ENCODE measurements around the gene ADI1.
"Not testable (repeated sequence)": the region's sequence is repeated elsewhere in the genome, so short reads cannot be mapped to it uniquely, and the experiment has no call there.

The ADI1 gene

DNA sequence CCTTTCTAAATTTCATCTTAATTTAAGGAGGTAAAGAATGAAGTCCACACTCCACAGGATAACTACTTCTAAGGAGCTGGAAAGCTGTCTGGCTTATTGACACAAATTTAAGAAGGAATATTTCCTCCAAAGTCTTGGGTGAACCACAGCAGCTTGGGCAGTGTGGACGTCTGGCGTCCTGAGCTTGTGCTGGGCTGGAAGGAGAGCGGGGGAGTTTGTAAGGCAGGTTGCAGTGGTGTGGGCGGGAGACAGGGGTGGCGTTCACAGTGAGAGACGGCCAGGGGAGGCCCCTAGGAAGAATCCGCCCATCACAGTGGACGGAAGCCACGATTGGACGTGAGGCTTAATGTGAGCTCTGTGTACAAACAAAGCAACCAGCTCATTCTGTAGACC, 25.7 kb downstream of the ADI1 start:
- DNase-seq (ENCODE audit: low read depth) = no peak

DNA sequence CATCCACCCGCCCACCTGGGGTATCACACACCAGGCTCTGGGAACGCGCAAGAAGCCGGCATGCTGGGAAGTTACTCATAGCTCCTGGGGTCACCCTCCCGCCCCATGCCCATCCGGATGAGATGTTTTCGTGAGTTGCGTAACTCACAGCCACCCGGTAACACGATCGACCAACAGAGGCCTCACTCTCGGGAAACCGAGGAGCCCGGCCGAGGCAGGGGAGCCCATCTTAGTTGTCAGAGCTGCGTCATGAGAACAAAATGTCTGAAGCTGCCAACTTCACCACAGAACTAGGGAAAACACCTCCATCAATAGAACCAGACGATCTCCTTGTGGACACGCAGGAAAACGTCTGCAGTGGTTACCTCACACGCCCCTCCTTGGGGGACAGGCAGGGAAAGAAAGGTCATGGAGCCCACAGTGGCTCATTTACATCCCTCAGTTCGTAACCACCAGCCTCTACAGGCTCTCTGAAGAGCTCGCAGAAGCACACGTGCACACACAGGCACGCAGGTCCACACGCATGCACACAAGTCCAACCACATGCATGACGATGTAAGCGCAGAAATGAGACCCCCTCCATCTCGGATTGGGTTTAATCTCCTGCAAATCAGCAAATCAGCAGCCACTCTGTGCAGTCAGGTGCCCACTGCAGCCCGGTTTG, 26.2 kb downstream of the ADI1 start:
- no peak for DNase-seq (ENCODE audit: low read depth)

DNA sequence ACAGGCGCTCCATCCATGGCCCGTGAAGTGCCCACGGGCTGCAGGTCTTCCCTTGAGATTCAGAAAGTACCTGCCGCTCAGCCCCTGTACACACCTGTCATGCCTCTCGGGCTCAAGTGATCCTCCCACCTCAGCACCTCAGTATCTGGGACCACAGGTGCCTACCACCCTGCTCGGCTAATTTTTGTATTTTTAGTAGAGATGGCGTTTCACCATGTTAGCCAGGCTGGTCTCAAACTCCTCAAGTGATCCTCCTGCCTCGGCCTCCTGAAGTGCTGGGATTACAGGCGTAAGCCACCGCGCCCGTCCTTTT, 26.9 kb downstream of the ADI1 start:
- DNase-seq (ENCODE audit: low read depth) = not testable (repeated sequence)

DNA sequence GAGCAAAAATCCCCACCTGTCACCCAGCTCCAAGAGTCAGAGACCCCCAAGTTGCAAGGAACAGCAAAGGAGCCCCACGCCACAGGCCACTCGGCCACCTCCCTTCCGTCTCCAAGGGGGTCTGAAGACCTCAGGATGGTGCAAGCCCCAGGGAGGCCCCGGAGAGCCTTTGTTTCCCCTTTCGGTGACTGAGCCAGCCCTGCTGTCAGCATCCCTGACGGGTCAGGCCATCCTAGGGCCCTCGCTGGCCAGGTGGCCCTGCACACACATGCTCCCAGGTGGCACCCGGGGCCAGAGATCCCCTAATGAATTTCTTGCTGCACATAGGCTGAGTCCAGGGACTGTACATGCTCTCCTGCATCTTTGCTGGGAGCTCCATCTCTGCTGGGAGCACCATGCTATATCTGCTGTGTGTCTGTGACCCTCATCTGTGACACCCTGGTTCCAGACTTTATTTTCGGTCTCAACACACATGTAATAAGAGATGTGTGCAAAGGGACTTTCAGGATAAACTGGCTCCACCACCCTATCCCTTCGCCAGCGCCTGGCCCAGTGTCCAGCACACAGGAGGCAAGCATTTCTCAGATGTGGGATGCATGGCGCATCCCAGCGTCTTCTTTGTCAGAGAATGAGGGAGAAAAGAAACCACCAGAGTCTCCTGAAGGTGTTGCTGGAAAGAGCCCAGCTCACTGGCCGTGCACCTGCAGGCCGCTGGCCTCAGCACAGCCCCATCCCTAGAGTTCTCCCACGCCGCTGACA, 27.4 kb downstream of the ADI1 start:
- DNase-seq (ENCODE audit: low read depth) = no peak

DNA sequence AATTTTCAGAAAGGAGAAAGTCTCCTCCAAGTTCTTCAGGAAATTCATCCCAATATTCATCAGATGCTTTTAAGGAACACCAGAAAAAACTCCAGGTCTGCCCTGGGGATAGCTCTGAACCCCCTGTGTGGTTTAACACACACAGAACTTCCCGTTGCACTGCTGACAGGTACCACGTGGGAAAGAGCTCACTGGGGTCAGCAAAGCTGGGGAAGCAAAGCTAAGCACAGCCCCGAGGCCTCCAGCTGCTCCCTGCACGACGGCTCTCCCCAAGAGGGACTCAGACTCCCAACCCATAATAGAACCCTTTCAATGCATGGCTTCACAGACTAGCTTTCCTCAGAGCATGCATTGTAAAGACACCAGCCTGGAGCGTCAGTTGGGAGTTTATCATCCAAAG, 28.0 kb downstream of the ADI1 start:
- DNase-seq (ENCODE audit: low read depth) = no peak

DNA sequence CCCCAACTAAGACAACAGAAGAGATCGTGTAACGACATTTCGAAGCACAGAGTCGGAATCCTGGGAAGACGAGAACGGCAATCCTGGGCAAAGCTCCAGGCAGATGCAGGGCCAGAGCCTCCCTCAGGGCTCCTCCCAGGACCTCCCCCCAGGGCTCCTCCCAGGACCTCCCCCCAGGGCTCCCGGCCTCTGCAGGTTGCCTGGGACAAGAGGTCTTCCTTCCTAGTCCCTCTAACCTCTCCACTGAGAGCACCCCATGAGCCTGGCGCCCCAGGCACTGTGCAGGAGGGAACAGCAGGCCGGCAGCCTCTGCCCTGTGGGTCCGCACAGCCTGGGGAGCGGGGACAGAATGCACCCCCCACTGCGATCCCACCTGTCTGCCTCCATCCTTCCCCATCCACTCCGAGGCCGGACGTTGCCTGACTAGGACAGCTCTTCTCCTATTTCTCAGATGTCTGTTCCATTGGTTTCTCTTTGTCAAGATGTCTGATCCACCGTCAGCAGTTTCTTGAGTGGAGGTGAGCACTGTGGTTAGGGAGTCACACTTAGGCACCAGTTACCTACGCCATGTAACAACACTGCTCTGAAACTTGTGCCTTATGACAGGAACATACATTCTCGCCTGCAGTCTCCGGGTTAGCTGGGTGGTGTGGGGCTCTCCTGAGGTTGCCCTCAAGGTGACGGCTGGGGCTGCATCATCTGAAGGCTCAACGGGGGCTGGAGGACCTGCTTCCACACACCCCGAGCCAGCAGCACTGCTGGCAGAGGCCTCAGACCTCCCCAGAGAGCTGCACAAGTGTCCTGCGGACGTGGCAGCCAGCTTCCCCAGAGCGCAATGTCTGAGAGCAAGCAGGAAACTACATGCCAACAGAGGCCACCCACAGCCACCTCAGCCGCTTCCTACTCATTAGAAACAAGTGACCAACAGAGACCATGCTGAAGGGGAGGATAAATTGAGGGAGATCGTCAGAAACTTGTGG, 28.9 kb downstream of the ADI1 start:
- DNase-seq (ENCODE audit: low read depth) = no peak

DNA sequence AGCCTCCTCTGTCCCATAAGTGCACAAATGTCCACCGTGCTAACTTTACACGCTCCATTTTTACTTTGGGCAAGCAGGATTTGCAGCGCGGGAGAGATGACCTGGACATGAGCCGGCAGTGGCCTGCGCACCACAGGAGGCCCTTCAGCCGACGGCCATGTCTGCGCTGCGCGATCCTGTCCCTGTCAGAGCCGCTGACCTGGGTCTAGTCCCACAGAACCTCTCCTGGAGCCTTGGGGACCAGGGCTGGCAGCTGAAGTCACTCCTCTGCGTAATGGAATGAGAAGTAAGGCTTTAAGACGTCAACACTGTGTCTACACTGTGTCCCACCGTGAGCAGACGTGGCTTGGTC, 29.6 kb downstream of the ADI1 start:
- no peak for DNase-seq (ENCODE audit: low read depth)

DNA sequence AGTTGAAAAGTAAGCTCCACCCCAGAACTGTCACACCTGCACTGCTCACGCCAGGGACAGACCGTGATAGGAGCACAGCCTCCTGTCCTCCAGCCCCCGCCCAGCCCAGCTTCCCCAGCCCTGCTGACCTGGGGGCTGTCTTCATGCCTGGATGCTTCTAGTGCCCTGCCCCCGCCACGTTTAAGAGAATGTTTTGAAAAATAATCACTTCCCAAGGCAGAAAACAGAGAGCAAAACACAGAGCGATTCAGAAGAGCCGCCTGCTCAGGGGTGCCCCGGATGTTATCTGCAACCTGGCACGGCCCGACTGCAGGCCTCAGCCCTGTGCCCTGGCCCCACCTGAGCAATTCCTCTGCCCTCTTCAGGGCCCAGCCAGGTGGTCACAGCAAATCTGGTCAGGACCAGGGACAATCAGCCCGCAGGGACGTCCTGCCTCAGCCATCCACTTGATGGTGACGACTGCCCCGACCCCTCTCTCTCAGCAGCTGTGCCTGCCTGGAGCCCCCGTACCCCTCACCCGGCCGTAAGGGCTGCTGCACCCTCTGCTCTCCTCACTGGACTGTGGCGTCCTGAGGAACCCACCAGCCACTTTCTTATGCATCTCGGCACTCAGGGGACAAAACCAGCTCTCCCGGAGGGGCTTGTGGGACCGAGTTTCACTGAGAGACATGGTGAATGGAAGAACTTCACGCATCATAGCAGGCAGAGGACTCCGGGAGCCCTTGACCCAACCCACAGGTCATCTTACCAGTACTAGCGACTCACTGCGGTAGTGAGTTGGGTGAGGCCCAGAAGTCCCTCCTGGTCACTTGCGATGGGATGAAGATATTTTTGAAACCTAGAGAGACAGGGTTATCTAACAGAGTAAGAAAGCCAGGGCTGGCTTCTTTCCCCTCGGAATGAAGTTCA, 30.2 kb downstream of the ADI1 start:
- DNase-seq (ENCODE audit: low read depth) = no peak

DNA sequence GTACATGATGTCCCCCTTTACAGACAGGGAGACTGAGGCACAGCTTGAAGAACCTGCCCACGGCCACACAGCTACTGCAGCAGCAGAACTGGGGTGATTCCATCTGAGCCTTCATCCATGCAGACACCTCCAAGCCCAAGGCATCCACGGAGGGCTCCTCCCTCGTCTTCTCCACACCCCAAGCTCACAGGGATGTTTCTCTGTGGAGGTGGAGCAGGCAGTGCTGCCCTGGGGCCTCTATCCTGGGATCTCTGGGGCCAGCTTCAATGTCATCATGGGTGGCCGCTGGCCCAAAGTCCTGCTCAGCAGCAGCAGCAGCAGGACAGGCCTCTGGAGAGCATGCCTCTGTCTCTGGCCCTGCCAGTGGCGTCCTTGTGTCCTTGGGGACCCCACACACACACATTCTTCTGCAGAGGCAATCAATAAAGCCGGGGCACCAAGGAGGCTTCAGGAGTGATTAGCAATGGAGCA, 31.2 kb downstream of the ADI1 start:
- no peak for DNase-seq (ENCODE audit: low read depth)

DNA sequence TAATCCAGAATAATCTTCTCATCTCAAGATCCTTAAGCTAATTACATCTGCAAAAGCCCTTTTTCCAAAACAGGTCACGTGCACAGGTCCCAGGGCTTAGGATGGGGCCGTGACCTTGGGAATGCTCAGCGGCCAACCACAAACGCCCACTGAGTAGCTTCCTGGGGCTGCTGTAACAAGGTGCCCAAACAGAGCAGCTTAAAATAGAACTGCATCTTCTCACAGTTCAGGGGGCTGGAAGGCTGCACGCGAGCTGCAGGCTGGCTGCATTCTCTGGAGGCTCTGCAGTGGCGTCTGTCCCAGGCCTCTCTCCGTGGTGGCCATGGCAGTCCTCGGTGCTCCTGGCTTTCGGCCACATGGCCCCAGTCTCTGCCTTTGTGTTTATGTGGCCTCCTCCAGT, 31.9 kb downstream of the ADI1 start:
- no peak for DNase-seq (ENCODE audit: low read depth)

DNA sequence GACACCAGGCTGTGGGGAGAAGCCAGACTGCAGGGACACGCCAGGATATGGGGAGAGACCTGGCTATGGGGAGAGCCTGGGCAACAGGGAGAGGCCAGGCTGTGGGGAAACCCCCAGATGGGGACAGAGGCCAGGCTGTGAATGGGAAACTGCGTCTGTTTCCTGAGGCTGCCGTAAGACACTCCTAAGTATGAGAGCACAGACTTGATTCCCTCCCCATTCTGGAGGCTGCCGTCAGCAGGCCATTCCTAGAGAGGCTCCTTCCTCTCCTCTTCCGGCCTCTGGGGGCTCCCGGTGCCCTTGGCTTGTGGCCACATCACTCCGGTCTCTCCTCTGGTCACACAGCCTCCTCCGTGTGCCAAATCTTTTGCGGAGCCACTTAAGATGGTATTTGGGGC, 32.3 kb downstream of the ADI1 start:
- no peak for DNase-seq (ENCODE audit: low read depth)

DNA sequence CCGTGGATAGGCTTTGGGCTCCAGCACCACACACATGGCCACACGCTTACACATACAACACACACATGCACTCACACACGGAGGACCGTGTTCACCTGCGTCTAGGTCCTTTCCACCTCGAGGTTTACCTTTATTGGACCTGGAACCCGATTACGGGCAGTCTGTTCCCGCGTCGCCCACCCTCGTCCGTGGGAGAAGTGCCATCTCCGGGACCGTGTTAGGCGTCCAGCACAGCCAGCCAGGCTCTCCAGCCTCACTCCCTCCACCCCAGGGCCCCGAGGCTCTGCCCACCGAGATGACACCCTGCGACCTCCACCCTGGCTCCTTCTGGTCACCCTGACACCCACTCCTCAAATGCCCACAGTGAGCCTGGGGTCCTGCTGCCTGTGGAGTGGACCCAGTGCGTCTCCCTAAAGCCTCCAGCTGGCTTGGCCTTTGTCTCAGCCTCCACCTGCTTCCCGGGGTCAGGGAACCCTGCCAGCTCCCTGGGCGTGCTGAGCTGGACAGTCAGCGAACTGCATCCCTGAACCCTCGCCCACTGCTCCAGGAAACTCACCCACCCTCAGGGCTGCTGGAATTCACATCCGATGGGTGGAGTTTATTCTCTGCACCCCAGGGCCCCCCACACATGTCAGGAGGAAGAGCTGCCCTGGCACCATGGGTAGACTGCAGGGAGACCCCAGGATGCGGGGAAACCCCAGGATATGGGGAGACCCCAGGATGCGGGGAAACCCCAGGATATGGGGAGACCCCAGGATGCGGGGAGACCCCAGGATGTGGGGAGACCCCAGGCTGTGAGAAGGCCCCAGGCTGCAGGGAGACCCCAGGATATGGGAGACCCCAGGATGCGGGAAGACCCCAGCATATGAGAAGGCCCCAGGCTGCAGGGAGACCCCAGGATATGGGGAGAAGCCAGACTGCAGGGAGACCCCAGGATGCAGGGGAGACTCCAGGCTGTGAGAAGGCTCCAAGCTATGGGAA, 33.0 kb downstream of the ADI1 start:
- no peak for DNase-seq (ENCODE audit: low read depth)

DNA sequence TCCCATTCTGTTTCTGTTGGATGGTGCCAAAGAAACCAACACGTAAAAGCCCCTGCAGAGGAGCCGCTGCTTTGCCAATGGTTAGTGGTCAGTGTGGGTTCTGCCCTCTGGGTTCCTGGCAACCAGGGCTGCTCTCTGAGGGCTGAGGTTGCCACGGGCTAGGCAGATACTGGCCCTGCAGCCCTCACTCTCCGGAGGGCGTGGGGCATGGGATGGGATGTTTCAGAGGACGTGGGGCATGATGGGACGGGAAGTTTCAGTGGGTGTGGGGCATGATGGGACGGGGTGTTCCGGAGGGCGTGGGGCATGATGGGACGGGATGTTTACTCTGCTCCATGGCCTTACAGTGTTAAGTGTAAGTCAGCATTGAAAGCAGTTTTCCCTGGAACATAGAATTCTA, 34.2 kb downstream of the ADI1 start:
- no peak for DNase-seq (ENCODE audit: low read depth)

DNA sequence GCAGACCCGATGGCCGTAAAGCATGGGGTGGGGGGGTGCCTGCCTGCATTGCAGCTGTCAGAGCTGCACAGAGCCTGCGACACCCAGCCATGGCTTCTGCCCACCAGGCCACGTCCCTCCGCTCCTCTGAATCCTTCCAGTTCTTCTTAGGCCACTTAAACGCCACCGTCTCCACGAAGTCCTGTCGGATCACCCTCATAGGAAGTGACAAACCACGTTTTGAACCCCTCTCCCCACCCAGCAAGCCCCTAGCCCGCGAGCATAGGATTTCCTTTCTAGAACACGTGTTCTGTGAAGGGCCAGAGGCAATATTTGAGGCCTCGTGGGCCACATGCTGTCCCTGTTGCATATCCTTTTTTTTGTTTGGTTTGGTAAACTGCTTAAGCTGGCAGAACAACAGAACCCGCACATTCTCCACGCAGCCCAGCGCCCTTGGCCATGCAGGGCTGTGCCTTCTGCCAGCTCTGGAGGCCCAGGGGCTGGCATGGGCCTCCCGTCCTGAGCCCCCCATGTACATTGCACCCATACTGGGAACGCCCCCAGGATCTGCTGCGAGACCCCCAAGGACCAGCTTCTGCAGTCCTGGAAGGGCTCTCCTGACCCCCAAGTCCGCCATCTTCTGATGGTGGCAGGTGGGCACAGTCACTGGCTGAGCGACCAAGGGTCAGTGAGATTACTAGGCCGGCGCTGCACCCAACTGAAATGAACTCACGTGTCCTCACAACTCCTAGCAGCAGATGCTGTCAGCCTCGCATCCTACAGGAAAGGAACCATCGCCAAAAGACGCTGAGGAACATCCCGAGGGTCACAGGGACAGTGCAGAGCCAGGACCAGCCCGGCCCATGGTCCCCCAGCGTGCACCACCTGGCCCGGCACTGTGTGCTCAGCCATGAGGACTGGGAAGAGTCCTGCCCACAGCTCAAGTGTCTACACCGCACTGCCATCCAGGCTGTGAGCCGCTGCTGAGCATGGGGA, 35.1 kb downstream of the ADI1 start:
- DNase-seq (ENCODE audit: low read depth) = no peak

DNA sequence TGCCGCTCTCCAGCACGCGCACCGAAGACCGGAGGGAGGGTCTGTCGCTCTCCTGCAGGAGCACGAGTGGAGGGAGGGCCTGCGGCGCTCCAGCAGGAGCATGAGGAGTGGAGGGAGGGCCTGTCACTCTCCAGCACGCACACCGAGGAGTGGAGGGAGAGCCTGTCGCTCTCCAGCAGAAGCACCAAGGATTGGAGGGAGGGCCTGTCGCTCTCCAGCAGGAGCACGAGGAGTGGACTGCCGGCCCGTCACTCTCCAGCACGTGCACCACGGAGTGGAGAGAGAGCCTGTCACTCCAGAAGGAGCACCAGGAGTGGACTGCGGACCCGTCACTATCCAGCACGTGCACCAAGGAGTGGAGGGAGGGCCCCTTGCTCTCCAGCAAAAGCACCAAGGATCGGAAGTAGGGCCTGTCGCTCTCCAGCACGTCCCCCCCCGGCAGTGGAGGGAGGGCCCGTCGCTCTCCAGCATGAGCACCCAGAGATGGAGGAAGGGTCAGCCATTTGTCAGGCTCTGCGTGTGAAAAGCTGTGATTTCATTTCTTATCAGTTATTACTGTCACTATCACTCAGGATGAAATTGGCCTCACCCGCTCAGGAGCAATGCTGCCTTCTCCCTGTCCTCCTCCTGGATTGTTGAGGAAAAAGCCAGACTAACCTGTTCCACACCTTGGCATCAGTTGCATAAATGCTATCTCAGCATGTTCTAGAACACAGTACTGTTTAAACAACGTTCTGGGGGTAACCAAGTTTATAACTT, 35.9 kb downstream of the ADI1 start:
- no peak for DNase-seq (ENCODE audit: low read depth)

DNA sequence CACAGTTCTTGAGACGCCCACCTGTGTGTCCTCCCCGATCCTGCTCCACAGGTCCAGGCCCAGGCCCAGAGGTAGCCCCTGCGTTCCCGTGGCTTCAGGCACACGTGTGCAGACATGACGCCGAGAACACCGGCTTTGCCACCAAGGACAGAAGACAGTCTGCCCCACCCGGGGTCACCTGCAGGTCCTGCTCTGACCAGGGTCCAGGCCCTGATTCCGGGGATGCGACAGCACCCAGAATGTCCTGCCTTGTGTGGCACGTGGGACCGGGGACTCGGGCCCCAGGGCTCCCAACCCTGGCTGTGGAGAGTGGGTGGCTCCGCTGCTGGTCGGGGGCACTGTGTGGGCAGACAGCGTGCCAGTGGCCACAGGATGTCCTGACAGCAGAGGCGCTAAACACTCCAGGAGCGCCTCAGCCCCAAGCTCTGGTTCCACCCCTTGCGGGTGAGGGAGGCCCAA, 36.9 kb downstream of the ADI1 start:
- no peak for DNase-seq (ENCODE audit: low read depth)

DNA sequence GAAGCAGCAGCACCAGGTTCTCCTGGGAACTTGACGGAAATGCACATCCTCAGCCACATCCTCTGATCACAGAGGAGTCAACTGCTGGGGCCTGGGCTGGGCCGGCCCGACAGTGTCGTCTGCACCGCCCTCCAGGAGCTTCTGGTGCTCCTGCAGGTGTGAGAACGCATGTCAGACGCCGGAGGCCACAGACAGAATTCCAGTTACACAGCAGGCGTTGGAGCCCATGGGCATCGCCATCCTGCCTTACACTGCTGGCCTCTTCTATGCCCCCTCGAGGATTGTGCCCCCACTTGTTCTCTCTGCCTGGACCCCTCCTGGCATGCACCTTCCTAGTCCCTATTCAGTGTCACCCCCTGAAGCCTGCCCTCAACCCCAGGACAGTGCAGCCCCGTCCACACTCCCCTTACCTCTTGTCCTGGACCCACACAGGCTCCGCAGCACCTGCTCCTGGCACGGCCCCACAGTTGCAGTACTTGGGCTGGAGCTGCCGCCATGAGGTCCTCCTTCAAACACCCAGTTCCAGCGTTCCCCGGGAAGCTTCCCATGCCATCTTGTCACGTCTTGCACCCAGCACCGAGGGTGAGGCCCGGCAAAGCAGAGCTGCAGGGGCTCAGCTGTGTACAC, 37.5 kb downstream of the ADI1 start:
- no peak for DNase-seq (ENCODE audit: low read depth)

DNA sequence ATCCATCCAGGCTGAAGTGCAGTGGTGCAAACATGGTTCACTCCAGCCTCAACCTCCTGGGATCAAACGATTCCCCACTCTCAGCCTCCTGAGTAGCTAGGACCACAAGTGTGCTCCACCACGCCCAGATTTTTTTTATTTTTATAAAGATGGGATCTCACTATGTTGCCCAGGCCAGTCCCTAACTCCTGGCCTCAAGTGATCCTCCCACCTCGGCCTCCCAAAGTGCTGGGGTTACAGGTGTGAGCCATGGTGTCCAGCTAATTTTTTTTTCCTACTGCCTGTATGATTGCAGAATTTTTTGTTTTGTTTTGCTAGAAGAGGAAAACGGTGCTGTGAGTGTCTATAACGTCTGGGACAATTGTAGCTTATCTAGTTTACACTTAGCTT, 38.3 kb downstream of the ADI1 start:
- DNase-seq (ENCODE audit: low read depth) = no peak
